ENCODE data around the gene GNAZ.

- TF ChIP-seq ELF1 (IDR thresholded peaks at IDR 0.05; ENCODE audit: borderline replicate concordance, low read depth) (no peak), ZNF274 (IDR thresholded peaks at IDR 0.05; ENCODE audit: low read depth, low read length) (no peak), ZBTB33 (IDR thresholded peaks at IDR 0.05; ENCODE audit: extremely low read depth, insufficient replicate concordance, low read length) (no peak), POLR2A (IDR thresholded peaks at IDR 0.05; ENCODE audit: borderline replicate concordance, extremely low read depth, insufficient read depth, insufficient read length) (no peak), EZH2 (IDR thresholded peaks at IDR 0.05) (no peak), TCF7L2 (IDR thresholded peaks at IDR 0.05; ENCODE audit: borderline replicate concordance, extremely low read depth, insufficient read depth, insufficient read length) (no peak), SP1 (IDR thresholded peaks at IDR 0.05; ENCODE audit: low read depth) (no peak), EZH2phosphoT487 (IDR thresholded peaks at IDR 0.05; ENCODE audit: borderline replicate concordance) (no peak), CTCF (IDR thresholded peaks at IDR 0.05 in 2 of 3, conservative IDR thresholded peaks at IDR 0.05 in 1 of 3; ENCODE audit: borderline replicate concordance in 1 of 3, insufficient read depth in 1 of 3, low read depth in 2 of 3, low read length in 2 of 3) (no peak), SIN3A (IDR thresholded peaks at IDR 0.05; ENCODE audit: low read depth) (no peak), REST (IDR thresholded peaks at IDR 0.05; ENCODE audit: low read depth) (no peak)
Measured at GRCh38 chr22:23065495-23066122, 4.7 kb upstream of the GNAZ start.

All from HCT116 (cell line).